ENCODE results near the gene MINK1. TPM values are rescaled to one million over a fixed set of nuclear protein-coding genes. Genes with fewer than 3 reads are reported as not detected.

Gene MINK1
- total RNA-seq, 1 experiment from 2014 or later: 68.8 TPM

DNA sequence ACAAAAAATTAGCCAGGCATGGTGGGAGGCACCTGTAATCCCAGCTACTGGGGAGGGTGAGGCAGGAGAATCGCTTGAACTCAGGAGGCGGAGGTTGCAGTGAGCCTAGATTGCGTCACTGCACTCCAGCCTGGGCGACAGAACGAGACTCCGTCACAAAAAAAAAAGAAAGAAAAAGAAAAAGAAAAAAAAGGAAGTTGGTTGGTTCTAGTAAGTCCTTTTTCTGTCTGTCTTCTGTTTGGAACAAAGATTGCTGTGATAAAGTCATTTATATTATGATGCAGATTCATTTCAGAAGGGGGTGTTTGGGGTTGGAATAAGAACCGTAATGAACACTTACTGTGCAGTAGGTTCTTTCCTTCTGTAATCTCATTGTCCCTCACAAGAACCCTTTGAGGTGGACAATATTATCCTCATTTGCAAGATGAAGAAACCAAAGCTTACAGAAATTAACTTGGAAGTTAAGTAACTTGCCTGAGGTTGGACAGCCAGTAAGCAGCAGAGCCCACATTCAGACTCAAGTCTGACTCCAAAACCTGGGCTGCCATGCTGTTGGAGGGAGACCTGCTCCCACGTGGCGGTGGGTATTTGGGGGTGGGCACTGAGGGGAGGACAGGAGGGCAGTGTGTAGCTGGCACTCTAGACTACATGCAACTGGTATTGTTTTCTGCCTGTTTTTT is 10.3 kb downstream of the MINK1 start:
- no peak overlapping the region for H2BK120ac ChIP-seq (ENCODE audit: low read depth, low read length, poor library complexity, severe bottlenecking)
- no peak overlapping the region for H4K91ac ChIP-seq (ENCODE audit: insufficient read length, low read depth, low read length)
- no peak overlapping the region for H3K9ac ChIP-seq (ENCODE audit: extremely low read depth, insufficient read length, low read length)
- peaks cover 5% of the 10 kb centered on the region for H3K79me1 ChIP-seq (ENCODE audit: insufficient read depth, low read depth, low read length, poor library complexity, severe bottlenecking)
- peaks cover 10% of the 10 kb centered on the region; the same call in 1 of the 2 replicates for H3K79me2 ChIP-seq (ENCODE audit: insufficient read depth, low read length)
- H3K18ac ChIP-seq (ENCODE audit: insufficient read length, low read depth, low read length): no peak overlapping the region
- no peak overlapping the region for H3K4me3 Mint-ChIP-seq
- no peaks in the 10 kb centered on the region for H3K9me3 ChIP-seq (ENCODE audit: control insufficient read depth, low read depth, low read length)
- H2BK20ac ChIP-seq (ENCODE audit: low read depth, low read length, poor library complexity, severe bottlenecking): no peak overlapping the region
- no peak overlapping the region for H4K5ac ChIP-seq (ENCODE audit: insufficient read length, low read depth, low read length)
- H2BK15ac ChIP-seq (ENCODE audit: low read depth, low read length): no peak overlapping the region
- H3K23me2 ChIP-seq (ENCODE audit: insufficient read length, low read depth, low read length, poor library complexity, severe bottlenecking): no peaks in the 10 kb centered on the region
- H3K36me3 Mint-ChIP-seq (ENCODE audit: insufficient read depth in 1 of 3, low read depth in 3 of 3): peaks cover 0 to 6% (median 0%) of the 10 kb centered on the region in 3 experiments; a peak in 2 of 7 replicates
- DNase-seq: no peak
- H3T11ph ChIP-seq (ENCODE audit: low read length): no peak overlapping the region
- H3K4ac ChIP-seq (ENCODE audit: low read depth, low read length): no peak overlapping the region
- no peak overlapping the region for H2AK5ac ChIP-seq (ENCODE audit: insufficient read length, low read length)
- no peak overlapping the region for H3K56ac ChIP-seq (ENCODE audit: insufficient read length, low read depth, low read length)
- H4K8ac ChIP-seq (replicated peaks; ENCODE audit: insufficient read length, low read depth, low read length): no peak overlapping the region
- H3K27me3 Mint-ChIP-seq (ENCODE audit: low read depth): 0 out of 2 replicates have a peak, but pooled peaks cover 1% of the 10 kb centered on the region
- TF ChIP-seq, protein P1, sequence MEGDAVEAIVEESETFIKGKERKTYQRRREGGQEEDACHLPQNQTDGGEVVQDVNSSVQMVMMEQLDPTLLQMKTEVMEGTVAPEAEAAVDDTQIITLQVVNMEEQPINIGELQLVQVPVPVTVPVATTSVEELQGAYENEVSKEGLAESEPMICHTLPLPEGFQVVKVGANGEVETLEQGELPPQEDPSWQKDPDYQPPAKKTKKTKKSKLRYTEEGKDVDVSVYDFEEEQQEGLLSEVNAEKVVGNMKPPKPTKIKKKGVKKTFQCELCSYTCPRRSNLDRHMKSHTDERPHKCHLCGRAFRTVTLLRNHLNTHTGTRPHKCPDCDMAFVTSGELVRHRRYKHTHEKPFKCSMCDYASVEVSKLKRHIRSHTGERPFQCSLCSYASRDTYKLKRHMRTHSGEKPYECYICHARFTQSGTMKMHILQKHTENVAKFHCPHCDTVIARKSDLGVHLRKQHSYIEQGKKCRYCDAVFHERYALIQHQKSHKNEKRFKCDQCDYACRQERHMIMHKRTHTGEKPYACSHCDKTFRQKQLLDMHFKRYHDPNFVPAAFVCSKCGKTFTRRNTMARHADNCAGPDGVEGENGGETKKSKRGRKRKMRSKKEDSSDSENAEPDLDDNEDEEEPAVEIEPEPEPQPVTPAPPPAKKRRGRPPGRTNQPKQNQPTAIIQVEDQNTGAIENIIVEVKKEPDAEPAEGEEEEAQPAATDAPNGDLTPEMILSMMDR (conservative IDR thresholded peaks at IDR 0.05): no peak
- H3K4me1 ChIP-seq (ENCODE audit: insufficient read depth, low read length): no peaks in the 10 kb centered on the region
- no peak overlapping the region for H3K14ac ChIP-seq (ENCODE audit: insufficient read depth, low read length)
- H3K4me2 ChIP-seq (ENCODE audit: insufficient read depth, insufficient read length, low read length): no peak overlapping the region
- no CpG with 5 or more reads among the region's 9 CpGs for WGBS (ENCODE audit: extremely low coverage, insufficient read length, low lambda C conversion rate)
- H3K27me3 ChIP-seq (ENCODE audit: insufficient read depth, low read length): no peaks in the 10 kb centered on the region
- no peak overlapping the region for H2AFZ ChIP-seq (ENCODE audit: low read length)
- no peaks in the 10 kb centered on the region for H3K9me3 Mint-ChIP-seq
- no peak overlapping the region for H2BK5ac ChIP-seq (ENCODE audit: insufficient read length, low read length)
- peaks cover 36 to 40% of the 10 kb centered on the region in 2 experiments for H3K4me1 Mint-ChIP-seq
- no peak overlapping the region for H3K27ac ChIP-seq (ENCODE audit: insufficient read length, low read depth, low read length)
- no peak overlapping the region for H2BK12ac ChIP-seq (ENCODE audit: insufficient read length, low read depth, low read length)
- no peak overlapping the region for H3K23ac ChIP-seq (ENCODE audit: insufficient read length, low read depth, low read length)
- H3K27ac Mint-ChIP-seq: no peak overlapping the region
- H4K20me1 ChIP-seq (ENCODE audit: control insufficient read depth, insufficient read depth, insufficient read length): no peaks in the 10 kb centered on the region
